Esophagus muscularis mucosa (tissue), 4 donors: Measurements from ENCODE around the gene DDX39A. TPM values are rescaled to one million over a fixed set of nuclear protein-coding genes. Genes with fewer than 3 reads are reported as not detected.
"Not testable (repeated sequence)": the region's sequence is repeated elsewhere in the genome, so short reads cannot be mapped to it uniquely, and the experiment has no call there.

Experiments
- DNase-seq: peaks from one replicate; pipeline ENCODE4 v3.0.0-alpha.2; 2017; ENCODE audit errors: extremely low spot score
- H3K27ac ChIP-seq, 4 donors: fragments of 200-600 bp; sonication (generic); replicated peaks in 1 of 4; 1 replicate in 3 of 4; 2 replicates in 1 of 4; pipeline ENCODE4 v1.5.1; 2016 to 2019; ENCODE audit warnings: mild to moderate bottlenecking in 1 of 4
- H3K27me3 ChIP-seq, 4 donors: fragments of 200-600 bp; sonication (generic); one replicate each; pipeline versions ENCODE4 v1.5.1 to v1.6.0; 2016 to 2019
- H3K36me3 ChIP-seq, 4 donors: fragments of 200-600 bp; sonication (generic); one replicate each; pipeline ENCODE4 v1.5.1; 2016 to 2019
- H3K4me1 ChIP-seq, 4 donors: fragments of 200-600 bp; sonication (generic); one replicate each; pipeline ENCODE4 v1.5.1; 2016 to 2019
- H3K4me3 ChIP-seq, 4 donors: fragments of 200-600 bp; sonication (generic); 1 replicate in 2 of 4; 2 replicates in 2 of 4; pipeline ENCODE4 v1.5.1; 2016 to 2019; ENCODE audit warnings: mild to moderate bottlenecking in 4 of 4, moderate library complexity in 1 of 4
- H3K9me3 ChIP-seq, 4 donors: fragments of 200-600 bp; sonication (generic); 1 replicate in 3 of 4; 2 replicates in 1 of 4; pipeline ENCODE4 v1.5.1; 2016 to 2019
- EP300 ChIP-seq: sonication (generic); formaldehyde crosslinking; IDR thresholded peaks from one replicate; pipeline ENCODE4 v1.6.1; 2017; ENCODE audit warnings: antibody characterized with exemption
- POLR2A ChIP-seq: fragments of 450-650 bp; IDR thresholded peaks from one replicate; pipeline ENCODE4 v1.6.1; 2017; ENCODE audit warnings: antibody characterized with exemption, moderate library complexity, mild to moderate bottlenecking, low read depth
- POLR2AphosphoS5 ChIP-seq, 2 donors: sonication (generic); formaldehyde crosslinking; IDR thresholded peaks; one replicate each; pipeline ENCODE4 v1.6.1; 2017; ENCODE audit warnings: antibody characterized with exemption in 2 of 2
- WGBS: methylation state at CpG from one replicate; pipeline ENCODE4 v1.1.5; 2018; 5-methylcytosine and 5-hydroxymethylcytosine counted together
- intact Hi-C: fragments of 100-400 bp; cut with DNase I; formaldehyde crosslinking; loops from one replicate; pipeline ENCODE4 v1.15.1; 2023
- total RNA-seq, 4 donors: library from RNA; depleted of rRNA; stranded (reverse); fragments of >200 nt; gene quantifications; one replicate each; pipeline versions ENCODE4 v1.1.0 to v1.2.1, GENCODE V29; 2016
- TF ChIP-seq, protein P1 (sequence below), 3 experiments: fragments of 200-600 bp in 2 of 3; fragments of 450-650 bp in 1 of 3; sonication (generic) in 2 of 3; IDR thresholded peaks; one replicate each; pipeline ENCODE4 v1.5.1; 2017 to 2019; ENCODE audit warnings: antibody characterized with exemption in 3 of 3, mild to moderate bottlenecking in 2 of 3, moderate library complexity in 1 of 3

DDX39A gene
- total RNA-seq, 4 donors from 2014 or later, result 39.3 to 56.3 (median 42.1) TPM

DNA sequence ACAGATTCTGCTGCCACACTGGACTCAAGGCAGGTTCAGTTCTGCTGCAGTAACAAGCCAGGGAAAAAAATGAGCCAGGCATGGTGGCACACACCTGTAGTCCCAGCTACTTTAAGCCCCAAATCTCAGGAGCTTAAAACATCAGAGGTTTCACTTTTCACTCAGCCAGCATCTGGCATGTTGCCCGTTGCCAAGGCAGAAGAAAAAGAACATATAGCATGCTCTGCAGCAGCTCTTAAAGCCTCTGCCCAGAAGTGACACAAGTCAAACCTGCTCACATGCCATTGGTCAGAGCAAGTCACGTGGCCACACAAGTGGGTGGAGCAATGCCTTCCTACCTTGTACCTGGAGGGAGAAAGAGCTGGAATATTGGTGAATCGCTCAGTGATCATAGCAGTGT is 52.6 kb downstream of the DDX39A start:
- Histone ChIP-seq H3K4me1 (peaks cover 23 to 50% (median 48%) of the 10 kb centered on the region in 4 donors), H3K9me3 (no peaks in the 10 kb centered on the region), H3K27me3 (no peaks in the 10 kb centered on the region), H3K36me3 (no peaks in the 10 kb centered on the region), H3K27ac (peak overlapping the region in 1 of 4 donors; percentile 80), H3K4me3 (no peak overlapping the region)
- peak; percentile 95 for DNase-seq
- WGBS, result 28% methylated on average over 3 of the region's 3 CpGs
- TF ChIP-seq POLR2A, result no peak
- no peak for TF ChIP-seq EP300
- TF ChIP-seq, protein P1, sequence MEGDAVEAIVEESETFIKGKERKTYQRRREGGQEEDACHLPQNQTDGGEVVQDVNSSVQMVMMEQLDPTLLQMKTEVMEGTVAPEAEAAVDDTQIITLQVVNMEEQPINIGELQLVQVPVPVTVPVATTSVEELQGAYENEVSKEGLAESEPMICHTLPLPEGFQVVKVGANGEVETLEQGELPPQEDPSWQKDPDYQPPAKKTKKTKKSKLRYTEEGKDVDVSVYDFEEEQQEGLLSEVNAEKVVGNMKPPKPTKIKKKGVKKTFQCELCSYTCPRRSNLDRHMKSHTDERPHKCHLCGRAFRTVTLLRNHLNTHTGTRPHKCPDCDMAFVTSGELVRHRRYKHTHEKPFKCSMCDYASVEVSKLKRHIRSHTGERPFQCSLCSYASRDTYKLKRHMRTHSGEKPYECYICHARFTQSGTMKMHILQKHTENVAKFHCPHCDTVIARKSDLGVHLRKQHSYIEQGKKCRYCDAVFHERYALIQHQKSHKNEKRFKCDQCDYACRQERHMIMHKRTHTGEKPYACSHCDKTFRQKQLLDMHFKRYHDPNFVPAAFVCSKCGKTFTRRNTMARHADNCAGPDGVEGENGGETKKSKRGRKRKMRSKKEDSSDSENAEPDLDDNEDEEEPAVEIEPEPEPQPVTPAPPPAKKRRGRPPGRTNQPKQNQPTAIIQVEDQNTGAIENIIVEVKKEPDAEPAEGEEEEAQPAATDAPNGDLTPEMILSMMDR (IDR thresholded peaks at IDR 0.05), result no peak
- TF ChIP-seq POLR2AphosphoS5 (IDR thresholded peaks at IDR 0.05), result peak in 1 of 2 donors; percentile 22
- intact Hi-C loops, result no loop called here

DNA sequence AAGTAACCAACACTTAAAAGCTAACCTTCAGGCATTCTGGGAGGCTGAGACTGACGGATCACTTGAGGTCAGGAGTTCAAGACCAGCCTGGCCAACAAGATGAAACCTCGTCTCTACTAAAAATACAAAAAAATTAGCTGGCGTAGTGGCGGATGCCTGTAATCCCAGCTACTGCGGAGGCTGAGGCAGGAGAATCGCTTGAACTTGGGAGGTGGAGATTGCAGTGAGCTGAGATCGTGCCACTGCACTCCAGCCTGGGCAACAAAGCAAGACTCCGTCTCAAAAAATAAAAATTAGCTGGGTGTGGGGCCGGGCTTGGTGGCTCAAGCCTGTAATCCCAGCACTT is 55.1 kb downstream of the DDX39A start:
- intact Hi-C loops, result loop anchor here (5.0 kb wide), 1 partner anchor 43 kb away; no protein-coding TSS in a partner anchor
- WGBS, result 72% methylated on average over 7 of the region's 9 CpGs
- H3K4me3 ChIP-seq, result peak overlapping the region; percentile 45 to 50 (median 48)

DNA sequence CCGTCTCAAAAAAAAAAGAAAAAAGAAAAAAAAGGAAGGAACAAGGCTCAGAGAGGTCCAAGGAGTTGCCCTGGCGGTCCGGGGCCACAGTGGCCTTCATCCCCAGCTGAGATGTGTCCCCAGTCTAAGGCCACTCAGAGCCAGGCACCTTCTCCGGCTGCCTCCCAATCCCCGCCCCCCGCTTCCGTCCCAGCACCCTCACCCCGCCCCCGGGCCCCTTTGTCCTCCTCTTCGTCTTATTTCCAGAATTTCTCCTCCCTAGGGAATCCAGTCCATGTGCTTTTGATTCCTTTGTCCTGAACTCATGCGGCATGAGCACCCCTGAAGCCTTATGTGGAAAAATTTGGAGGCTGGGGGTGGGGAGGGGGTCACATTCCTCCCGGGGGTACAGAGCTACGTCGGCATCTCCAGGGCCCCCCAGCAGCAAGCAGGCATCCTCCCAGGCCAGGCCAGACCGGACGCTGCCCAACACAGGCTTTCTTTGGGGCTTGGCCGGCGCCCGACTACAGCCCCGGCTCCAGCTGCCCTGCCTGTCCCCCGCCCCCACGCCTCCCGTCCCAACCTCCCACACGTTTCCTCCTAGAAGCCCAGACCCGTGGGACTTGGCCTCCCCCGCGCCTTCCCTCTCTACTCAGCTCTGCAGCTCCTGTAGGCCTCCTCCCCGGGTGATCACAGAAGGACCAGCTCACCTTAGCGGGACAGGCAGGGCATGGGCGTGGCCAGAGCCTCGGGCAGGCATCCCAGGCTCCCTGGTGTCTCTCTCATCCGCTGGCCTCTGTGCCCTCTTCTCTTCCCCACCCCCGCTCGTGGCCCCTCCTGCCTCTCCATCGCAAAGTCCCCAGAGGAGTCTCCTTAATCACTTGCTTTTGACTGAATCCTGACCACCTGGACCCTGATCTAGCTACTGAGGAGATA is 55.7 kb downstream of the DDX39A start:
- intact Hi-C loops, result loop anchor here (5.0 kb wide), 1 partner anchor 44 kb away; no protein-coding TSS in a partner anchor
- Histone ChIP-seq H3K4me1 (peaks cover 23 to 32% (median 29%) of the 10 kb centered on the region in 4 donors), H3K36me3 (no peaks in the 10 kb centered on the region), H3K4me3 (peak overlapping the region; percentile 45 to 50 (median 48)), H3K27ac (peak overlapping the region; percentile 70 to 77 (median 72)), H3K27me3 (no peaks in the 10 kb centered on the region), H3K9me3 (no peaks in the 10 kb centered on the region)
- DNase-seq, result no peak
- WGBS, result 10% methylated on average over 29 of the region's 35 CpGs
- TF ChIP-seq POLR2AphosphoS5 (IDR thresholded peaks at IDR 0.05) (peak in 1 of 2 donors; percentile 14), POLR2A (no peak), EP300 (no peak)
- TF ChIP-seq, protein P1 (IDR thresholded peaks at IDR 0.05), result no peak

More for the DNA sequence above, 55.1 kb downstream of the DDX39A start:
- not testable (repeated sequence) for H3K27me3 ChIP-seq, H3K9me3 ChIP-seq, H3K36me3 ChIP-seq, DNase-seq
- H3K27ac ChIP-seq, result peak overlapping the region; percentile 70 to 77 (median 72)
- peaks cover 23 to 32% (median 29%) of the 10 kb centered on the region in 4 donors for H3K4me1 ChIP-seq

DNA sequence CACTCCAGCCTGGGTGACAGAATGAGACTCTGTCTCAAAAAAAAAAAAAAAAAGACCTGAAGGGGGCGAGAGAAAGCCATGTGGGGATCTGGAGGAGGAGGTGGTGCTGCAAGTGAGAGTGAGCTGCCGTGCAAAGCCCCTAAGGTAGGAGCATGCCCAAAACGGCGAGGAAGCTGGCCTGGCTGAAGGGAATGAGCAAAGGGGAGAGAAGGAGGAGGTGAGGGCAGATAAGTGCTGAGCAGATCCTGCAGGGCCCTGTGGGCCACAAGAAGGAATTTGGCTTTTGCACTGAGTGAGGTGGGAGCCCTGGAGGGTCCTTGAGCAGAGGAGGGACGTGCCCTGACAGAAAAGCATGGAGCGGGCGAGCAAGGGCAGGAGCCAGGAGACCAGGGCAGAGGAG is 57.3 kb downstream of the DDX39A start:
- Histone ChIP-seq H3K27ac (peak overlapping the region in 2 of 4 donors; percentile 6 to 77), H3K27me3 (no peaks in the 10 kb centered on the region), H3K9me3 (no peaks in the 10 kb centered on the region), H3K4me3 (no peak overlapping the region), H3K36me3 (no peaks in the 10 kb centered on the region), H3K4me1 (peaks cover 23 to 32% (median 27%) of the 10 kb centered on the region in 4 donors)
- 55% methylated on average over 7 of the region's 7 CpGs for WGBS
- intact Hi-C loops, result loop anchor here (5.0 kb wide), 1 partner anchor 45 kb away; no protein-coding TSS in a partner anchor
- no peak for DNase-seq
- TF ChIP-seq POLR2A, result no peak
- TF ChIP-seq, protein P1 (IDR thresholded peaks at IDR 0.05), result peak in 2 of 3 experiments; percentile 15 to 30

Other genes with a start within 250 kb of the DDX39A start
- 10 to 100 TPM; 20.8 to 55.1 (median 32.6) TPM for gene ADGRL1, start 213.2 kb downstream of the DDX39A start, total RNA-seq
- gene ADGRE5, start 37.9 kb downstream of the DDX39A start, total RNA-seq, result 100 to 1,000 TPM in 1 of 4 donors, 10 to 100 TPM in 3; 37.3 to 101 (median 50.4) TPM
- 100 to 1,000 TPM; 120 to 233 (median 167) TPM for gene PKN1, start 14.0 kb upstream of the DDX39A start, total RNA-seq
- 1 to 10 TPM in 2 of 4 donors, under 1 TPM in 1, not detected in 1; 0.80 to 1.8 (median 1.3) TPM for gene PTGER1, start 56.0 kb upstream of the DDX39A start, total RNA-seq
- gene GIPC1, start 76.8 kb upstream of the DDX39A start, total RNA-seq, result 100 to 1,000 TPM in 3 of 4 donors, 10 to 100 TPM in 1; 88.5 to 138 (median 108) TPM
- 100 to 1,000 TPM in 1 of 4 donors, 10 to 100 TPM in 3; 50.3 to 102 (median 86.3) TPM for gene DNAJB1, start 99.1 kb upstream of the DDX39A start, total RNA-seq
- gene TECR, start 110.3 kb upstream of the DDX39A start, total RNA-seq, result 10 to 100 TPM; 18.7 to 32.7 (median 25.7) TPM
- 100 to 1,000 TPM; 297 to 522 (median 319) TPM for gene NDUFB7, start 152.7 kb upstream of the DDX39A start, total RNA-seq
- gene CLEC17A, start 163.7 kb upstream of the DDX39A start, total RNA-seq, result not detected